Measurements from ENCODE around the gene SORCS3.

DNA sequence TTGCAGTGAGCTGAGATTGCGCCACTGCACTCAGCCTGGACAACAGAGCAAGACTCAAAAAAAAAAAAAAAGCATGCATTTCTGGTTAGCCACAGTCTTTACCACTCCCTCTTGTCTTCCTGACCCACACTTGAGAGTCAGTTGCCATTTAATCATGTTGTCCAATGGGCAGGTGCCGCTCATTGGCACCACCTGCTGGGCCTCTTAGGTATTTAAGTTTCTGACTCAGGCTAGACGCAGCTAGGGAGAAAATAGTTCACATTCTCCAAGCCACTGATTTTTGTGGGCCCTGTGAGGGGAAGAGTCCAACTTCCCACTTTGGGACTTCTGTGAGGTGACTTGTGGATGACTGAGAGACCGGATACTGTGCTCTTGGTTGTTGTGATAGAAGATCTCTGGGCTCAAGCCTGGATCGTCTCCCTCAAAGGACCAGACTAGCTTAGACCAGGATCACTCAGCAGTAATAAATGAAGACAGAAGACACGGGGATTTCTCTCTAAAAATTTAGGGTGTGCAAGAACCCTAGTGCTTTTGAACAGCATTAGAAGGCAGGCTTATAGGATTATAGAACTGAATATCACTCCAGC lies 26.8 kb upstream of the SORCS3 start:
- TF ChIP-seq, protein P1, sequence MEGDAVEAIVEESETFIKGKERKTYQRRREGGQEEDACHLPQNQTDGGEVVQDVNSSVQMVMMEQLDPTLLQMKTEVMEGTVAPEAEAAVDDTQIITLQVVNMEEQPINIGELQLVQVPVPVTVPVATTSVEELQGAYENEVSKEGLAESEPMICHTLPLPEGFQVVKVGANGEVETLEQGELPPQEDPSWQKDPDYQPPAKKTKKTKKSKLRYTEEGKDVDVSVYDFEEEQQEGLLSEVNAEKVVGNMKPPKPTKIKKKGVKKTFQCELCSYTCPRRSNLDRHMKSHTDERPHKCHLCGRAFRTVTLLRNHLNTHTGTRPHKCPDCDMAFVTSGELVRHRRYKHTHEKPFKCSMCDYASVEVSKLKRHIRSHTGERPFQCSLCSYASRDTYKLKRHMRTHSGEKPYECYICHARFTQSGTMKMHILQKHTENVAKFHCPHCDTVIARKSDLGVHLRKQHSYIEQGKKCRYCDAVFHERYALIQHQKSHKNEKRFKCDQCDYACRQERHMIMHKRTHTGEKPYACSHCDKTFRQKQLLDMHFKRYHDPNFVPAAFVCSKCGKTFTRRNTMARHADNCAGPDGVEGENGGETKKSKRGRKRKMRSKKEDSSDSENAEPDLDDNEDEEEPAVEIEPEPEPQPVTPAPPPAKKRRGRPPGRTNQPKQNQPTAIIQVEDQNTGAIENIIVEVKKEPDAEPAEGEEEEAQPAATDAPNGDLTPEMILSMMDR (conservative IDR thresholded peaks at IDR 0.05), result peak; percentile 64
- no peak for TF ChIP-seq EZH2 (IDR thresholded peaks at IDR 0.05; ENCODE audit: low read depth)
